Measurements from ENCODE around the gene EPHA2. TPM values are rescaled to one million over a fixed set of nuclear protein-coding genes. Genes with fewer than 3 reads are reported as not detected.

EPHA2 gene
- total and polyA plus RNA-seq, 4 donors, result 2.9 to 11.1 (median 6.8) TPM

DNA sequence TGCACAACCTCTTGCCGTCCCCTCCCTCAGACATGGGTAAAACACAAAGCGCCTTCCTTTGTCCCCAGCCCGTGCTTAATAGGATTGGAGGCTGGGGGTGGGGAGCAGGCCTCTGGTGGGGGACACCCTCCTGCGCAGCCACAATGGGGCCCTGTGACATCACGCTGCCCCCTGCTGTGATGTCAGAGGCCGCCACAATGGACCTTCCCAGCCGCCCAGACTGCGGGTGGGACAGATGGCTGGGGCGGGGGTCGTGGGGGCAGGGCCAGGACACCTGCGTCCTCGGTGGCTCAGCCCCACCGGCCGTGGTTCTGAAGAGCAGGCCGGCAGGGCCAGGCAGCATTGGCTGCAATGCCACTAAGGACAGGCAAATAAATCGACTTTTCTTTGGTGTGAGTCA, 39.9 kb downstream of the EPHA2 start:
- Histone ChIP-seq H3K27ac (ENCODE audit: low read depth in 1 of 2, low read length in 2 of 2) (no peak overlapping the region), H3K4me3 (ENCODE audit: low read depth in 1 of 3, low read length in 3 of 3) (no peak overlapping the region), H3K9ac (ENCODE audit: low read depth in 1 of 2, low read length in 2 of 2) (no peak overlapping the region), H3K9me3 (ENCODE audit: control insufficient read depth in 4 of 4, low read length in 3 of 4) (no peaks in the 10 kb centered on the region), H3K4me1 (ENCODE audit: control insufficient read depth in 4 of 4, insufficient read depth in 4 of 4, low read length in 3 of 4) (peaks cover 6 to 19% (median 11%) of the 10 kb centered on the region in 4 donors), H3K27me3 (ENCODE audit: control insufficient read depth in 4 of 4, insufficient read depth in 4 of 4, low read length in 3 of 4) (no peaks in the 10 kb centered on the region), H3K36me3 (ENCODE audit: control insufficient read depth in 4 of 4, insufficient read depth in 3 of 4, low read depth in 1 of 4, low read length in 3 of 4) (no peaks in the 10 kb centered on the region)
- no peak for DNase-seq (ENCODE audit: low spot score)
- TF ChIP-seq, protein P1, sequence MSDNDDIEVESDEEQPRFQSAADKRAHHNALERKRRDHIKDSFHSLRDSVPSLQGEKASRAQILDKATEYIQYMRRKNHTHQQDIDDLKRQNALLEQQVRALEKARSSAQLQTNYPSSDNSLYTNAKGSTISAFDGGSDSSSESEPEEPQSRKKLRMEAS (IDR thresholded peaks at IDR 0.05), result no peak
- TF ChIP-seq FOXA1 (IDR thresholded peaks at IDR 0.05), result no peak
- WGBS, result 53% methylated on average over 16 of the region's 16 CpGs

DNA sequence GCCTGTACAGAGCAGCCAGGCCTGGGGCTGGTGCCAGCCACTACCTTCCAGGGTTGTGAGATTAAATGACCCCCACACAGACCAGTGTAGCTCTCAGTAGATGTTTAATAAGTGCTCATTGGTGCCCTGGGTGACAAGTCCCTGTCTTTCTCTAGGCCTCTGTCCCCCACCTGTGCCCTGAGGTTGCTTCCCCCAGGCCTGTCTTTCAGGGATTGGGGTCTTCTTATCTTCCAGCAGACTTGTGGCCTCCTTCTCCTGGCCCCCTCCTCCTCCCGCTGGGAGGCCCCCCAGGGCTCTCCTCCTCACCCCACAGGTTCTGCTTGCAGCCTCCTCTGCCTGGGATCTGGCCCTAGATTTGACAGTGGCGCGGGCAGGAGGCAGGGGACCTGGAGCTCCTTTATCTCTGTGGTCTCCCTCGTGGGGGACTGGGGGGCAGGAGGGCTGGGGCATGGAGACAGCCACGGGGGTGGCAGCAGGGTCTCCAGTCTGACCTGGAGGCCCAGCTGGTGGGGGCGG, 40.3 kb downstream of the EPHA2 start:
- Histone ChIP-seq H3K9me3 (ENCODE audit: control insufficient read depth in 4 of 4, low read length in 3 of 4) (no peaks in the 10 kb centered on the region), H3K9ac (ENCODE audit: low read depth in 1 of 2, low read length in 2 of 2) (no peak overlapping the region), H3K27ac (ENCODE audit: low read depth in 1 of 2, low read length in 2 of 2) (no peak overlapping the region), H3K4me3 (ENCODE audit: low read depth in 1 of 3, low read length in 3 of 3) (no peak overlapping the region), H3K36me3 (ENCODE audit: control insufficient read depth in 4 of 4, insufficient read depth in 3 of 4, low read depth in 1 of 4, low read length in 3 of 4) (no peaks in the 10 kb centered on the region), H3K4me1 (ENCODE audit: control insufficient read depth in 4 of 4, insufficient read depth in 4 of 4, low read length in 3 of 4) (peaks cover 3 to 14% (median 9%) of the 10 kb centered on the region in 4 donors), H3K27me3 (ENCODE audit: control insufficient read depth in 4 of 4, insufficient read depth in 4 of 4, low read length in 3 of 4) (no peaks in the 10 kb centered on the region)
- TF ChIP-seq HNF4G (IDR thresholded peaks at IDR 0.05) (no peak), GABPA (IDR thresholded peaks at IDR 0.05 in 1 of 2, conservative IDR thresholded peaks at IDR 0.05 in 1 of 2) (no peak), YY1 (IDR thresholded peaks at IDR 0.05) (no peak), EGR1 (IDR thresholded peaks at IDR 0.05; ENCODE audit: low read depth in 2 of 2) (no peak), HNF4A (conservative IDR thresholded peaks at IDR 0.05) (no peak), SP1 (IDR thresholded peaks at IDR 0.05) (no peak), JUND (IDR thresholded peaks at IDR 0.05) (no peak), RXRA (IDR thresholded peaks at IDR 0.05) (no peak), TAF1 (conservative IDR thresholded peaks at IDR 0.05) (no peak), FOXA1 (IDR thresholded peaks at IDR 0.05) (no peak), RAD21 (IDR thresholded peaks at IDR 0.05) (no peak)
- TF ChIP-seq, protein P2, sequence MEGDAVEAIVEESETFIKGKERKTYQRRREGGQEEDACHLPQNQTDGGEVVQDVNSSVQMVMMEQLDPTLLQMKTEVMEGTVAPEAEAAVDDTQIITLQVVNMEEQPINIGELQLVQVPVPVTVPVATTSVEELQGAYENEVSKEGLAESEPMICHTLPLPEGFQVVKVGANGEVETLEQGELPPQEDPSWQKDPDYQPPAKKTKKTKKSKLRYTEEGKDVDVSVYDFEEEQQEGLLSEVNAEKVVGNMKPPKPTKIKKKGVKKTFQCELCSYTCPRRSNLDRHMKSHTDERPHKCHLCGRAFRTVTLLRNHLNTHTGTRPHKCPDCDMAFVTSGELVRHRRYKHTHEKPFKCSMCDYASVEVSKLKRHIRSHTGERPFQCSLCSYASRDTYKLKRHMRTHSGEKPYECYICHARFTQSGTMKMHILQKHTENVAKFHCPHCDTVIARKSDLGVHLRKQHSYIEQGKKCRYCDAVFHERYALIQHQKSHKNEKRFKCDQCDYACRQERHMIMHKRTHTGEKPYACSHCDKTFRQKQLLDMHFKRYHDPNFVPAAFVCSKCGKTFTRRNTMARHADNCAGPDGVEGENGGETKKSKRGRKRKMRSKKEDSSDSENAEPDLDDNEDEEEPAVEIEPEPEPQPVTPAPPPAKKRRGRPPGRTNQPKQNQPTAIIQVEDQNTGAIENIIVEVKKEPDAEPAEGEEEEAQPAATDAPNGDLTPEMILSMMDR (IDR thresholded peaks at IDR 0.05; ENCODE audit: low read depth, low read length, missing input control), result no peak
- TF ChIP-seq, protein P3, sequence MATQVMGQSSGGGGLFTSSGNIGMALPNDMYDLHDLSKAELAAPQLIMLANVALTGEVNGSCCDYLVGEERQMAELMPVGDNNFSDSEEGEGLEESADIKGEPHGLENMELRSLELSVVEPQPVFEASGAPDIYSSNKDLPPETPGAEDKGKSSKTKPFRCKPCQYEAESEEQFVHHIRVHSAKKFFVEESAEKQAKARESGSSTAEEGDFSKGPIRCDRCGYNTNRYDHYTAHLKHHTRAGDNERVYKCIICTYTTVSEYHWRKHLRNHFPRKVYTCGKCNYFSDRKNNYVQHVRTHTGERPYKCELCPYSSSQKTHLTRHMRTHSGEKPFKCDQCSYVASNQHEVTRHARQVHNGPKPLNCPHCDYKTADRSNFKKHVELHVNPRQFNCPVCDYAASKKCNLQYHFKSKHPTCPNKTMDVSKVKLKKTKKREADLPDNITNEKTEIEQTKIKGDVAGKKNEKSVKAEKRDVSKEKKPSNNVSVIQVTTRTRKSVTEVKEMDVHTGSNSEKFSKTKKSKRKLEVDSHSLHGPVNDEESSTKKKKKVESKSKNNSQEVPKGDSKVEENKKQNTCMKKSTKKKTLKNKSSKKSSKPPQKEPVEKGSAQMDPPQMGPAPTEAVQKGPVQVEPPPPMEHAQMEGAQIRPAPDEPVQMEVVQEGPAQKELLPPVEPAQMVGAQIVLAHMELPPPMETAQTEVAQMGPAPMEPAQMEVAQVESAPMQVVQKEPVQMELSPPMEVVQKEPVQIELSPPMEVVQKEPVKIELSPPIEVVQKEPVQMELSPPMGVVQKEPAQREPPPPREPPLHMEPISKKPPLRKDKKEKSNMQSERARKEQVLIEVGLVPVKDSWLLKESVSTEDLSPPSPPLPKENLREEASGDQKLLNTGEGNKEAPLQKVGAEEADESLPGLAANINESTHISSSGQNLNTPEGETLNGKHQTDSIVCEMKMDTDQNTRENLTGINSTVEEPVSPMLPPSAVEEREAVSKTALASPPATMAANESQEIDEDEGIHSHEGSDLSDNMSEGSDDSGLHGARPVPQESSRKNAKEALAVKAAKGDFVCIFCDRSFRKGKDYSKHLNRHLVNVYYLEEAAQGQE (IDR thresholded peaks at IDR 0.05), result no peak
- TF ChIP-seq, protein P1 (IDR thresholded peaks at IDR 0.05), result no peak
- TF ChIP-seq, protein P4, sequence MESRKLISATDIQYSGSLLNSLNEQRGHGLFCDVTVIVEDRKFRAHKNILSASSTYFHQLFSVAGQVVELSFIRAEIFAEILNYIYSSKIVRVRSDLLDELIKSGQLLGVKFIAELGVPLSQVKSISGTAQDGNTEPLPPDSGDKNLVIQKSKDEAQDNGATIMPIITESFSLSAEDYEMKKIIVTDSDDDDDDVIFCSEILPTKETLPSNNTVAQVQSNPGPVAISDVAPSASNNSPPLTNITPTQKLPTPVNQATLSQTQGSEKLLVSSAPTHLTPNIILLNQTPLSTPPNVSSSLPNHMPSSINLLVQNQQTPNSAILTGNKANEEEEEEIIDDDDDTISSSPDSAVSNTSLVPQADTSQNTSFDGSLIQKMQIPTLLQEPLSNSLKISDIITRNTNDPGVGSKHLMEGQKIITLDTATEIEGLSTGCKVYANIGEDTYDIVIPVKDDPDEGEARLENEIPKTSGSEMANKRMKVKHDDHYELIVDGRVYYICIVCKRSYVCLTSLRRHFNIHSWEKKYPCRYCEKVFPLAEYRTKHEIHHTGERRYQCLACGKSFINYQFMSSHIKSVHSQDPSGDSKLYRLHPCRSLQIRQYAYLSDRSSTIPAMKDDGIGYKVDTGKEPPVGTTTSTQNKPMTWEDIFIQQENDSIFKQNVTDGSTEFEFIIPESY (IDR thresholded peaks at IDR 0.05), result no peak
- 76% methylated on average over 6 of the region's 6 CpGs for WGBS
- no peak for DNase-seq (ENCODE audit: low spot score)

All from liver (tissue), 9 donors.